ENCODE results near the gene MAPK14. TPM values are rescaled to one million over a fixed set of nuclear protein-coding genes. Genes with fewer than 3 reads are reported as not detected.

The MAPK14 gene
- total and polyA plus RNA-seq, 10 of the 15 experiments (the other 5 are each of a cell fraction or from before 2014, with no cell fraction given): 12.5 to 59.5 (median 43.0) TPM

DNA sequence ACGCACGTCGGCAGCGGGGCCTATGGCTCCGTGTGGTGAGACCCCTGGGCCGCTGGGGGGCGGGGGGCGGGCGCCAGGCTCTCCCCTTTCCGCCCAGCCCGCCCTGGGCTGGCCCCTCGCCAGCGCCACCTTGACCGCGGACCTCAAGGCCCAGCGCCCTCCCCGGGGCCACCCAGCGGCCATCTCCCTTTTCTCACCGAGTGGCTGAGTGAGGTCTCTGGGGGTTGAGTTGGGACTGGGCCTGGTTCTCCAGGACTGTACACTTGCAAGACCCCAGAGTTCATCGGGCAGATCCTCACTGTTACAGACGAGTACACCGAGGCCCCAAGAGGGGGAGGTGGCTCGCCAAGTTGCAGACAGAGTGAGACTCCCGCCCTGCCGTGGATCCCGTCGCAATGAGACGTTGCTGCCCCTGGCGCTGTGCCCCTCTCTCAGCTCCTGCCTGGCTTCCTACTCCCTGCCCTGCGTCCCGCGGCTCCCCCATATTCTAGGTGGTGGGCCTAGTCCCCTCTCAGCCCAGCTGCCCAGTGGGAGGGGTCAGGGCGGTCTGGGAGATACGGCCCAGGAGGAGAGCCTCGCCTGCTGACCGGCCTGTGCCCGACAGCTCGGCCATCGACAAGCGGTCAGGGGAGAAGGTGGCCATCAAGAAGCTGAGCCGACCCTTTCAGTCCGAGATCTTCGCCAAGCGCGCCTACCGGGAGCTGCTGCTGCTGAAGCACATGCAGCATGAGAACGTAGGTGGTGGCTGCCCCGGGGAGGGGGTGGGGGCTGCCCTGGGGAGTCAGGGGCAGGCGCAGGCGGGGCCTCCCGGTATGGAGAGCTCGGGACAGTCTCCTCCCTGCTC is 103.3 kb downstream of the MAPK14 start (continued):
- TF ChIP-seq, protein P1, sequence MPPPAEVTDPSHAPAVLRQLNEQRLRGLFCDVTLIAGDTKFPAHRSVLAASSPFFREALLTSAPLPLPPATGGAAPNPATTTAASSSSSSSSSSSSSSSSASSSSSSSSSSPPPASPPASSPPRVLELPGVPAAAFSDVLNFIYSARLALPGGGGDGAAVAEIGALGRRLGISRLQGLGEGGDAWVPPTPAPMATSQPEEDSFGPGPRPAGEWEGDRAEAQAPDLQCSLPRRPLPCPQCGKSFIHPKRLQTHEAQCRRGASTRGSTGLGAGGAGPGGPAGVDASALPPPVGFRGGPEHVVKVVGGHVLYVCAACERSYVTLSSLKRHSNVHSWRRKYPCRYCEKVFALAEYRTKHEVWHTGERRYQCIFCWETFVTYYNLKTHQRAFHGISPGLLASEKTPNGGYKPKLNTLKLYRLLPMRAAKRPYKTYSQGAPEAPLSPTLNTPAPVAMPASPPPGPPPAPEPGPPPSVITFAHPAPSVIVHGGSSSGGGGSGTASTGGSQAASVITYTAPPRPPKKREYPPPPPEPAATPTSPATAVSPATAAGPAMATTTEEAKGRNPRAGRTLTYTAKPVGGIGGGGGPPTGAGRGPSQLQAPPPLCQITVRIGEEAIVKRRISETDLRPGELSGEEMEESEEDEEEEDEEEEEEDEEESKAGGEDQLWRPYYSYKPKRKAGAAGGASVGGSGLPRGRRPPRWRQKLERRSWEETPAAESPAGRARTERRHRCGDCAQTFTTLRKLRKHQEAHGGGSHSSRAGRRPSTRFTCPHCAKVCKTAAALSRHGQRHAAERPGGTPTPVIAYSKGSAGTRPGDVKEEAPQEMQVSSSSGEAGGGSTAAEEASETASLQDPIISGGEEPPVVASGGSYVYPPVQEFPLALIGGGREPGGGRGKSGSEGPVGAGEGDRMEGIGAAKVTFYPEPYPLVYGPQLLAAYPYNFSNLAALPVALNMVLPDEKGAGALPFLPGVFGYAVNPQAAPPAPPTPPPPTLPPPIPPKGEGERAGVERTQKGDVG (CRISPR knock-in tag; IDR thresholded peaks at IDR 0.05): 0 out of 2 replicates have a peak, but pooled peaks have one; percentile 42
- no peak for TF ChIP-seq ESRRA (IDR thresholded peaks at IDR 0.05; ENCODE audit: low read length)
- peak; percentile 30 for TF ChIP-seq MEF2B (IDR thresholded peaks at IDR 0.05; ENCODE audit: partially characterized antibody, poor library complexity, severe bottlenecking)
- TF ChIP-seq YY1 (IDR thresholded peaks at IDR 0.05; ENCODE audit: low read depth, low read length): 0 out of 2 replicates have a peak, but pooled peaks have one; percentile 59
- TF ChIP-seq CBX5 (IDR thresholded peaks at IDR 0.05; ENCODE audit: low read depth): no peak
- TF ChIP-seq DPF2 (IDR thresholded peaks at IDR 0.05): peak; percentile 36; the same call in 1 of the 2 replicates
- 0 out of 2 replicates have a peak, but pooled peaks have one; percentile 11 for TF ChIP-seq NKRF (conservative IDR thresholded peaks at IDR 0.05)
- no peak for TF ChIP-seq ZNF622 (IDR thresholded peaks at IDR 0.05)
- TF ChIP-seq CHD4 (IDR thresholded peaks at IDR 0.05): no peak
- no peak for TF ChIP-seq PRDM15 (CRISPR knock-in tag; IDR thresholded peaks at IDR 0.05)
- TF ChIP-seq, protein P2, sequence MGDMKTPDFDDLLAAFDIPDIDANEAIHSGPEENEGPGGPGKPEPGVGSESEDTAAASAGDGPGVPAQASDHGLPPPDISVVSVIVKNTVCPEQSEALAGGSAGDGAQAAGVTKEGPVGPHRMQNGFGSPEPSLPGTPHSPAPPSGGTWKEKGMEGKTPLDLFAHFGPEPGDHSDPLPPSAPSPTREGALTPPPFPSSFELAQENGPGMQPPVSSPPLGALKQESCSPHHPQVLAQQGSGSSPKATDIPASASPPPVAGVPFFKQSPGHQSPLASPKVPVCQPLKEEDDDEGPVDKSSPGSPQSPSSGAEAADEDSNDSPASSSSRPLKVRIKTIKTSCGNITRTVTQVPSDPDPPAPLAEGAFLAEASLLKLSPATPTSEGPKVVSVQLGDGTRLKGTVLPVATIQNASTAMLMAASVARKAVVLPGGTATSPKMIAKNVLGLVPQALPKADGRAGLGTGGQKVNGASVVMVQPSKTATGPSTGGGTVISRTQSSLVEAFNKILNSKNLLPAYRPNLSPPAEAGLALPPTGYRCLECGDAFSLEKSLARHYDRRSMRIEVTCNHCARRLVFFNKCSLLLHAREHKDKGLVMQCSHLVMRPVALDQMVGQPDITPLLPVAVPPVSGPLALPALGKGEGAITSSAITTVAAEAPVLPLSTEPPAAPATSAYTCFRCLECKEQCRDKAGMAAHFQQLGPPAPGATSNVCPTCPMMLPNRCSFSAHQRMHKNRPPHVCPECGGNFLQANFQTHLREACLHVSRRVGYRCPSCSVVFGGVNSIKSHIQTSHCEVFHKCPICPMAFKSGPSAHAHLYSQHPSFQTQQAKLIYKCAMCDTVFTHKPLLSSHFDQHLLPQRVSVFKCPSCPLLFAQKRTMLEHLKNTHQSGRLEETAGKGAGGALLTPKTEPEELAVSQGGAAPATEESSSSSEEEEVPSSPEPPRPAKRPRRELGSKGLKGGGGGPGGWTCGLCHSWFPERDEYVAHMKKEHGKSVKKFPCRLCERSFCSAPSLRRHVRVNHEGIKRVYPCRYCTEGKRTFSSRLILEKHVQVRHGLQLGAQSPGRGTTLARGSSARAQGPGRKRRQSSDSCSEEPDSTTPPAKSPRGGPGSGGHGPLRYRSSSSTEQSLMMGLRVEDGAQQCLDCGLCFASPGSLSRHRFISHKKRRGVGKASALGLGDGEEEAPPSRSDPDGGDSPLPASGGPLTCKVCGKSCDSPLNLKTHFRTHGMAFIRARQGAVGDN (IDR thresholded peaks at IDR 0.05): peak; percentile 75
- 0 out of 2 replicates have a peak, but pooled peaks have one; percentile 5 for TF ChIP-seq NR2F1 (conservative IDR thresholded peaks at IDR 0.05)
- TF ChIP-seq, protein P3, sequence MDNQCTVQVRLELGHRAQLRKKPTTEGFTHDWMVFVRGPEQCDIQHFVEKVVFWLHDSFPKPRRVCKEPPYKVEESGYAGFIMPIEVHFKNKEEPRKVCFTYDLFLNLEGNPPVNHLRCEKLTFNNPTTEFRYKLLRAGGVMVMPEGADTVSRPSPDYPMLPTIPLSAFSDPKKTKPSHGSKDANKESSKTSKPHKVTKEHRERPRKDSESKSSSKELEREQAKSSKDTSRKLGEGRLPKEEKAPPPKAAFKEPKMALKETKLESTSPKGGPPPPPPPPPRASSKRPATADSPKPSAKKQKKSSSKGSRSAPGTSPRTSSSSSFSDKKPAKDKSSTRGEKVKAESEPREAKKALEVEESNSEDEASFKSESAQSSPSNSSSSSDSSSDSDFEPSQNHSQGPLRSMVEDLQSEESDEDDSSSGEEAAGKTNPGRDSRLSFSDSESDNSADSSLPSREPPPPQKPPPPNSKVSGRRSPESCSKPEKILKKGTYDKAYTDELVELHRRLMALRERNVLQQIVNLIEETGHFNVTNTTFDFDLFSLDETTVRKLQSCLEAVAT (IDR thresholded peaks at IDR 0.05): peak; percentile 82
- 0 out of 2 replicates have a peak, but pooled peaks have one; percentile 57 for TF ChIP-seq NBN (IDR thresholded peaks at IDR 0.05)
